ENCODE measurements around the gene PTAFR. TPM values are rescaled to one million over a fixed set of nuclear protein-coding genes. Genes with fewer than 3 reads are reported as not detected.

PTAFR gene
- total and polyA plus RNA-seq, 2 donors (not counting 1 experiment from before 2014, with no cell fraction given) = 5.9 to 6.2 TPM

GRCh38 chr1:28099050-28099769 is 77.3 kb downstream of the PTAFR start:
- Histone ChIP-seq H3K4me2 (replicated peaks; ENCODE audit: low read depth, low read length, poor library complexity, severe bottlenecking) (no peak overlapping the region), H3K27ac (ENCODE audit: low read length in 2 of 2) (no peak overlapping the region), H3K9me3 (ENCODE audit: control extremely low read depth in 1 of 3, control insufficient read depth in 2 of 3, insufficient read depth in 1 of 3, low read length in 2 of 3) (no peaks in the 10 kb centered on the region), H4K20me1 (ENCODE audit: control insufficient read depth, insufficient read depth, low read length, poor library complexity, severe bottlenecking) (no peaks in the 10 kb centered on the region), H3K27me3 (replicated peaks in 1 of 4; ENCODE audit: control extremely low read depth in 1 of 4, control insufficient read depth in 3 of 4, insufficient read depth in 4 of 4, low read length in 3 of 4) (no peaks in the 10 kb centered on the region), H3K9ac (ENCODE audit: low read length) (no peak overlapping the region), H3K4me1 (ENCODE audit: control insufficient read depth in 2 of 2, insufficient read depth in 2 of 2, low read length in 2 of 2) (no peaks in the 10 kb centered on the region), H3K4me3 (ENCODE audit: control extremely low read depth in 1 of 5, extremely low read depth in 1 of 5, insufficient read depth in 1 of 5, low read depth in 2 of 5, low read length in 4 of 5) (no peak overlapping the region), H3K36me3 (replicated peaks in 1 of 2; ENCODE audit: control extremely low read depth in 1 of 2, control insufficient read depth in 1 of 2, extremely low read depth in 1 of 2, insufficient read depth in 2 of 2, low read length in 1 of 2) (no peaks in the 10 kb centered on the region), H3K79me2 (ENCODE audit: control insufficient read depth, insufficient read depth, low read length) (no peaks in the 10 kb centered on the region), H2AFZ (ENCODE audit: insufficient read depth, low read depth, low read length, poor library complexity, severe bottlenecking) (no peak overlapping the region)
- no peaks in the 10 kb centered on the region for H3K27me3 Mint-ChIP-seq
- no peak for DNase-seq
- no peaks in the 10 kb centered on the region for H3K9me3 Mint-ChIP-seq (ENCODE audit: insufficient read depth)
- no peak overlapping the region for H3K27ac Mint-ChIP-seq
- ChIA-PET POLR2A (no interaction called here), CTCF (interaction anchor here (0.6 to 1.3 kb wide), 2 partner anchors 27 to 109 kb away, joined by 4 to 5 read pairs; no protein-coding TSS in a partner anchor)
- H3K4me1 Mint-ChIP-seq = no peaks in the 10 kb centered on the region
- no peak overlapping the region for H3K4me3 Mint-ChIP-seq
- intact Hi-C loops (cut with micrococcal nuclease) = no loop called here
- no peak for TF ChIP-seq EZH2 (IDR thresholded peaks at IDR 0.05; ENCODE audit: borderline replicate concordance, insufficient read depth, low read depth, low read length, poor library complexity, severe bottlenecking)
- TF ChIP-seq CTCF (IDR thresholded peaks at IDR 0.05) = no peak
- no peak for ATAC-seq (ENCODE audit: low read depth)
- 96% methylated on average over 4 of the region's 5 CpGs for WGBS (ENCODE audit: insufficient coverage)

Small RNA genes lying within 50 kb of the gene (small RNA-seq; reads per million reads assigned to genes)
- gene RNU6-176P (ENCODE audit: insufficient read length, low read depth, low replicate concordance) = not detected

Other genes with a start within 250 kb of the PTAFR start
- gene SMPDL3B, start 241.7 kb downstream of the PTAFR start, total RNA-seq = not detected in 2 replicates
- 0.22 TPM in 1 of 2 replicates, not detected in the other for gene SMPDL3B, start 241.7 kb downstream of the PTAFR start, polyA plus RNA-seq
- 8.7 and 10.1 TPM in 2 replicates for gene XKR8, start 216.7 kb downstream of the PTAFR start, total RNA-seq
- gene XKR8, start 216.7 kb downstream of the PTAFR start, polyA plus RNA-seq = 2.2 and 3.4 TPM in 2 replicates
- gene EYA3, start 88.1 kb downstream of the PTAFR start, total RNA-seq = 31.3 and 31.7 TPM in 2 replicates
- 13.4 and 14.1 TPM in 2 replicates for gene EYA3, start 88.1 kb downstream of the PTAFR start, polyA plus RNA-seq
- 74.6 and 79.0 TPM in 2 replicates for gene DNAJC8, start 56.3 kb upstream of the PTAFR start, total RNA-seq
- gene DNAJC8, start 56.3 kb upstream of the PTAFR start, polyA plus RNA-seq = 26.3 and 34.8 TPM in 2 replicates
- gene ATP5IF1, start 59.4 kb upstream of the PTAFR start, total RNA-seq = 81.1 and 88.1 TPM in 2 replicates
- 128 and 255 TPM in 2 replicates for gene ATP5IF1, start 59.4 kb upstream of the PTAFR start, polyA plus RNA-seq
- 4.5 and 4.8 TPM in 2 replicates for gene SESN2, start 82.8 kb upstream of the PTAFR start, total RNA-seq
- 5.4 and 9.0 TPM in 2 replicates for gene SESN2, start 82.8 kb upstream of the PTAFR start, polyA plus RNA-seq
- 21.0 and 21.7 TPM in 2 replicates for gene MED18, start 152.3 kb upstream of the PTAFR start, total RNA-seq
- gene MED18, start 152.3 kb upstream of the PTAFR start, polyA plus RNA-seq = 5.4 and 8.7 TPM in 2 replicates
- gene PHACTR4, start 193.1 kb upstream of the PTAFR start, total RNA-seq = 41.6 and 42.7 TPM in 2 replicates
- 9.8 and 11.9 TPM in 2 replicates for gene PHACTR4, start 193.1 kb upstream of the PTAFR start, polyA plus RNA-seq

Measured in B cell (primary cell).